Esophagus muscularis mucosa (tissue), 4 donors: ENCODE data around the gene IKZF3. TPM values are rescaled to one million over a fixed set of nuclear protein-coding genes. Genes with fewer than 3 reads are reported as not detected.

ENCODE experiments used
- DNase-seq: peaks from one replicate; pipeline ENCODE4 v3.0.0-alpha.2; 2017; ENCODE audit errors: extremely low spot score
- H3K27ac ChIP-seq, 4 donors: fragments of 200-600 bp; sonication (generic); replicated peaks in 1 of 4; 1 replicate in 3 of 4; 2 replicates in 1 of 4; pipeline ENCODE4 v1.5.1; 2016 to 2019; ENCODE audit warnings: mild to moderate bottlenecking in 1 of 4
- H3K27me3 ChIP-seq, 4 donors: fragments of 200-600 bp; sonication (generic); one replicate each; pipeline versions ENCODE4 v1.5.1 to v1.6.0; 2016 to 2019
- H3K36me3 ChIP-seq, 4 donors: fragments of 200-600 bp; sonication (generic); one replicate each; pipeline ENCODE4 v1.5.1; 2016 to 2019
- H3K4me1 ChIP-seq, 4 donors: fragments of 200-600 bp; sonication (generic); one replicate each; pipeline ENCODE4 v1.5.1; 2016 to 2019
- H3K4me3 ChIP-seq, 4 donors: fragments of 200-600 bp; sonication (generic); 1 replicate in 2 of 4; 2 replicates in 2 of 4; pipeline ENCODE4 v1.5.1; 2016 to 2019; ENCODE audit warnings: mild to moderate bottlenecking in 4 of 4, moderate library complexity in 1 of 4
- H3K9me3 ChIP-seq, 4 donors: fragments of 200-600 bp; sonication (generic); 1 replicate in 3 of 4; 2 replicates in 1 of 4; pipeline ENCODE4 v1.5.1; 2016 to 2019
- CTCF ChIP-seq, 3 experiments: fragments of 200-600 bp in 2 of 3; fragments of 450-650 bp in 1 of 3; sonication (generic) in 2 of 3; IDR thresholded peaks; one replicate each; pipeline ENCODE4 v1.5.1; 2017 to 2019; ENCODE audit warnings: antibody characterized with exemption in 3 of 3, mild to moderate bottlenecking in 2 of 3, moderate library complexity in 1 of 3
- EP300 ChIP-seq: sonication (generic); formaldehyde crosslinking; IDR thresholded peaks from one replicate; pipeline ENCODE4 v1.6.1; 2017; ENCODE audit warnings: antibody characterized with exemption
- POLR2A ChIP-seq: fragments of 450-650 bp; IDR thresholded peaks from one replicate; pipeline ENCODE4 v1.6.1; 2017; ENCODE audit warnings: antibody characterized with exemption, moderate library complexity, mild to moderate bottlenecking, low read depth
- POLR2AphosphoS5 ChIP-seq, 2 donors: sonication (generic); formaldehyde crosslinking; IDR thresholded peaks; one replicate each; pipeline ENCODE4 v1.6.1; 2017; ENCODE audit warnings: antibody characterized with exemption in 2 of 2
- WGBS: methylation state at CpG from one replicate; pipeline ENCODE4 v1.1.5; 2018; 5-methylcytosine and 5-hydroxymethylcytosine counted together
- intact Hi-C: fragments of 100-400 bp; cut with DNase I; formaldehyde crosslinking; loops from one replicate; pipeline ENCODE4 v1.15.1; 2023
- total RNA-seq, 4 donors: library from RNA; depleted of rRNA; stranded (reverse); fragments of >200 nt; gene quantifications; one replicate each; pipeline versions ENCODE4 v1.1.0 to v1.2.1, GENCODE V29; 2016

IKZF3 gene
- total RNA-seq, 4 donors from 2014 or later = 0.83 to 3.8 (median 1.3) TPM

GRCh38 chr17:39834017-39834416, 30.1 kb downstream of the IKZF3 start:
- no peak for TF ChIP-seq CTCF (IDR thresholded peaks at IDR 0.05)
- no peak for TF ChIP-seq POLR2A
- no peak for TF ChIP-seq EP300
- no peak for TF ChIP-seq POLR2AphosphoS5 (IDR thresholded peaks at IDR 0.05)
- H3K9me3 ChIP-seq = peaks cover 0 to 39% (median 22%) of the 10 kb centered on the region in 4 donors
- no peak for DNase-seq
- no peaks in the 10 kb centered on the region for H3K4me1 ChIP-seq
- H3K27ac ChIP-seq = no peak overlapping the region
- peaks cover 0 to 17% (median 0%) of the 10 kb centered on the region in 4 donors for H3K27me3 ChIP-seq
- H3K4me3 ChIP-seq = no peak overlapping the region
- intact Hi-C loops = no loop called here
- H3K36me3 ChIP-seq = no peaks in the 10 kb centered on the region

- no peak overlapping the region for H3K4me3 ChIP-seq
- intact Hi-C loops = no loop called here
- no peaks in the 10 kb centered on the region for H3K36me3 ChIP-seq
- peaks cover 0 to 35% (median 0%) of the 10 kb centered on the region in 4 donors for H3K27me3 ChIP-seq
- no peak for DNase-seq
- H3K4me1 ChIP-seq = no peaks in the 10 kb centered on the region
- H3K27ac ChIP-seq = no peak overlapping the region
- H3K9me3 ChIP-seq = peaks cover 0 to 17% (median 5%) of the 10 kb centered on the region in 4 donors
- WGBS = 44% methylated on average over 2 of the region's 2 CpGs
- TF ChIP-seq CTCF (IDR thresholded peaks at IDR 0.05) = no peak
- no peak for TF ChIP-seq EP300
- no peak for TF ChIP-seq POLR2AphosphoS5 (IDR thresholded peaks at IDR 0.05)
These were observed 32.5 kb downstream of the IKZF3 start for GRCh38 chr17:39831588-39831987.

- Histone ChIP-seq H3K27ac (no peak overlapping the region), H3K4me3 (no peak overlapping the region), H3K9me3 (peaks cover 0 to 6% (median 3%) of the 10 kb centered on the region in 4 donors), H3K4me1 (no peaks in the 10 kb centered on the region), H3K27me3 (peaks cover 0 to 44% (median 0%) of the 10 kb centered on the region in 4 donors), H3K36me3 (no peaks in the 10 kb centered on the region)
- TF ChIP-seq CTCF (IDR thresholded peaks at IDR 0.05) (no peak), POLR2AphosphoS5 (IDR thresholded peaks at IDR 0.05) (no peak), POLR2A (no peak), EP300 (no peak)
- intact Hi-C loops = no loop called here
- DNase-seq = no peak
- WGBS = 89% methylated on average over 4 of the region's 4 CpGs
These were observed 35.7 kb downstream of the IKZF3 start for GRCh38 chr17:39828443-39828842.

- no peaks in the 10 kb centered on the region for H3K4me1 ChIP-seq
- intact Hi-C loops = no loop called here
- H3K36me3 ChIP-seq = no peaks in the 10 kb centered on the region
- TF ChIP-seq EP300 = no peak
- TF ChIP-seq CTCF (IDR thresholded peaks at IDR 0.05) = no peak
- no peak for TF ChIP-seq POLR2AphosphoS5 (IDR thresholded peaks at IDR 0.05)
- no peak for TF ChIP-seq POLR2A
- H3K4me3 ChIP-seq = no peak overlapping the region
- H3K9me3 ChIP-seq = peaks cover 0 to 9% (median 4%) of the 10 kb centered on the region in 4 donors
- H3K27me3 ChIP-seq = peaks cover 0 to 52% (median 0%) of the 10 kb centered on the region in 4 donors
- H3K27ac ChIP-seq = no peak overlapping the region
- no peak for DNase-seq
- 90% methylated on average over 2 of the region's 2 CpGs for WGBS
These were observed 37.8 kb downstream of the IKZF3 start for GRCh38 chr17:39826334-39826733.

- WGBS = 95% methylated on average over 4 of the region's 5 CpGs
- H3K27me3 ChIP-seq = peaks cover 0 to 54% (median 0%) of the 10 kb centered on the region in 4 donors
These were observed 40.6 kb downstream of the IKZF3 start for GRCh38 chr17:39823407-39824054.

More at GRCh38 chr17:39823407-39824054, 40.6 kb downstream of the IKZF3 start:
- Histone ChIP-seq H3K4me3 (no peak overlapping the region), H3K27ac (no peak overlapping the region), H3K36me3 (no peaks in the 10 kb centered on the region), H3K4me1 (no peaks in the 10 kb centered on the region), H3K9me3 (peaks cover 0 to 9% (median 4%) of the 10 kb centered on the region in 4 donors)
- intact Hi-C loops = no loop called here
- TF ChIP-seq POLR2AphosphoS5 (IDR thresholded peaks at IDR 0.05) = no peak
- no peak for TF ChIP-seq POLR2A
- no peak for TF ChIP-seq CTCF (IDR thresholded peaks at IDR 0.05)
- no peak for TF ChIP-seq EP300
- no peak for DNase-seq
